Fibroblast of villous mesenchyme (primary cell): ENCODE results near the gene NDUFA6. TPM values are rescaled to one million over a fixed set of nuclear protein-coding genes. Genes with fewer than 3 reads are reported as not detected.

Experiments
- DNase-seq: peaks from one replicate; pipeline ENCODE4 v3.0.0-alpha.2; 2010; ENCODE audit warnings: low read depth
- H3K4me3 ChIP-seq: 2 replicates; pipeline ENCODE4 v1.5.1; 2011; ENCODE audit warnings: low read depth, mild to moderate bottlenecking, low read length
- CTCF ChIP-seq: IDR thresholded peaks from 2 replicates; pipeline ENCODE4 v1.5.1; 2012; ENCODE audit warnings: low read depth, mild to moderate bottlenecking, low read length; ENCODE audit not compliant: insufficient read depth
- small RNA-seq: library from RNA; depleted of rRNA; stranded (forward); fragments of <200 nt; gene quantifications from one replicate; pipeline ENCODE3, GENCODE V24; 2012
- total RNA-seq: library from RNA; depleted of rRNA; stranded (reverse); fragments of >200 nt; gene quantifications from 2 replicates; pipeline ENCODE4 v1.2.3, GENCODE V29; 2012

The NDUFA6 gene
- total RNA-seq, 1 donor = 40.6 TPM

GRCh38 chr22:42052765-42053164 is 37.8 kb downstream of the NDUFA6 start:
- H3K4me3 ChIP-seq = no peak overlapping the region
- TF ChIP-seq CTCF = no peak
- DNase-seq = no peak

- H3K4me3 ChIP-seq = no peak overlapping the region
- TF ChIP-seq CTCF = no peak
- DNase-seq = no peak
Observed at GRCh38 chr22:42050641-42051180, 39.9 kb downstream of the NDUFA6 start.

GRCh38 chr22:42041784-42042183 is 48.8 kb downstream of the NDUFA6 start:
- TF ChIP-seq CTCF = no peak

GRCh38 chr22:42039271-42039670 is 51.3 kb downstream of the NDUFA6 start:
- no peak overlapping the region for H3K4me3 ChIP-seq
- TF ChIP-seq CTCF = no peak
- no peak for DNase-seq

More at GRCh38 chr22:42041784-42042183, 48.8 kb downstream of the NDUFA6 start:
- H3K4me3 ChIP-seq = no peak overlapping the region
- no peak for DNase-seq

Small RNA genes lying within 50 kb of the gene (small RNA-seq; reads per million reads assigned to genes)
- not detected for gene SNORD13P1

Other genes starting within 250 kb of the NDUFA6 start
- gene SHISA8, start 175.7 kb downstream of the NDUFA6 start, total RNA-seq = not detected in 2 replicates
- gene TNFRSF13C, start 164.0 kb downstream of the NDUFA6 start, total RNA-seq = under 0.01 TPM in 2 replicates
- 14.2 and 21.6 TPM in 2 replicates for gene CENPM, start 143.6 kb downstream of the NDUFA6 start, total RNA-seq
- gene SEPTIN3, start 121.3 kb downstream of the NDUFA6 start, total RNA-seq = under 0.01 TPM in 2 replicates
- gene WBP2NL, start 92.0 kb downstream of the NDUFA6 start, total RNA-seq = 0.32 and 0.43 TPM in 2 replicates
- 31.1 and 41.6 TPM in 2 replicates for gene NAGA, start 20.0 kb downstream of the NDUFA6 start, total RNA-seq
- 19.0 and 21.2 TPM in 2 replicates for gene PHETA2, start 16.5 kb downstream of the NDUFA6 start, total RNA-seq
- gene SMDT1, start 11.1 kb downstream of the NDUFA6 start, total RNA-seq = 5.2 and 6.1 TPM in 2 replicates
- under 0.01 and 0.32 TPM in 2 replicates for gene CYP2D6, start 40.0 kb upstream of the NDUFA6 start, total RNA-seq
- 26.4 and 30.7 TPM in 2 replicates for gene TCF20, start 179.9 kb upstream of the NDUFA6 start, total RNA-seq